ENCODE data around the gene UXS1.

UXS1 gene

DNA sequence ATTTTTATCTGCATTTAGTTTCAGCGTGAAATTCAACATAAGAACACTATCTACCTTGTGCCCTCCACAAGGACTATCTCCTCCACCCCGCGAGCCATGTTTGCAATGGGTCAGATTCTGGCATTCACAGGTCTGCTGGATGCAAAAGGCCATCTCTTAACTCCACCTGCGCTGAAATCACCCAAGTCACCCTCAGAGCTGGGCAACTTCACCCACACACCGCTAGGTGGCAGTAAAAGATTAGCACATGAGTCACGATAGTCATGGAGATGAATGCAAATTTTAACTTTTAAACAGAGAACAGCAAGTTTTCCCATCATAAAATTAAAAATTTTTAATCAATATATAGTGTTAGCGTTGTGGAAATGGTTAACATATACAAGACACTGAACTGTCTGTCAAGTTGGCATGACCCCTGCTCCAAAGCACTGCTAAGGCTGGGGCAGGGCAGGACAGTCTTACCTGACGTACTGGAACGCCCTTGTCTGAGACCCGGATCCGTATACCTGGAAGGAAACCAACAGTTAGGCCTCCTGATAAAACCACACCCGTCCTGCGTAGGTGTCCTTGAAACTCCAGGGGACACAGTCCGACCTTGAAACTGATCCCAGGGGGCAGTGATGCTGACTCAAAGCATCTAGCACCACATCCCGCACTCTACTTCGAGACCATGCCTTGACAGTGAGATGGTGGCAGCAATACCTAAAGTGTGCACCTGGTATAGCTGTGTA is 89.6 kb downstream of the UXS1 start:
- H3K36me3 ChIP-seq (ENCODE audit: control insufficient read depth, insufficient read depth, low read length), result peaks cover 14% of the 10 kb centered on the region
- H3K9me3 ChIP-seq (ENCODE audit: control insufficient read depth, low read length), result no peaks in the 10 kb centered on the region
- WGBS, 2 experiments, result 68% methylated on average over 15 to 16 of the region's 16 CpGs

GRCh38 chr2:106099691-106100090 is 94.4 kb downstream of the UXS1 start:
- no peak overlapping the region for H3K27ac ChIP-seq (ENCODE audit: insufficient read depth, low read depth, low read length, poor library complexity, severe bottlenecking)
- no peaks in the 10 kb centered on the region for H3K9me3 ChIP-seq (ENCODE audit: control insufficient read depth, low read length)
- no peak overlapping the region for H3K4me3 ChIP-seq (ENCODE audit: insufficient read depth, low read depth, low read length)
- no peaks in the 10 kb centered on the region for H3K27me3 ChIP-seq (ENCODE audit: control insufficient read depth, insufficient read depth, low read length, poor library complexity, severe bottlenecking)
- H3K4me1 ChIP-seq (ENCODE audit: control insufficient read depth, insufficient read depth, low read length), result peaks cover 3% of the 10 kb centered on the region
- peaks cover 21% of the 10 kb centered on the region for H3K36me3 ChIP-seq (ENCODE audit: control insufficient read depth, insufficient read depth, low read length)
- 95 to 96% methylated on average over 5 of the region's 5 CpGs for WGBS, 2 experiments

More for the DNA sequence above, 89.6 kb downstream of the UXS1 start:
- peaks cover 4% of the 10 kb centered on the region for H3K4me1 ChIP-seq (ENCODE audit: control insufficient read depth, insufficient read depth, low read length)
- no peaks in the 10 kb centered on the region for H3K27me3 ChIP-seq (ENCODE audit: control insufficient read depth, insufficient read depth, low read length, poor library complexity, severe bottlenecking)
- H3K27ac ChIP-seq (ENCODE audit: insufficient read depth, low read depth, low read length, poor library complexity, severe bottlenecking), result no peak overlapping the region
- H3K4me3 ChIP-seq (ENCODE audit: insufficient read depth, low read depth, low read length), result no peak overlapping the region

GRCh38 chr2:106098664-106099063 is 95.4 kb downstream of the UXS1 start:
- Histone ChIP-seq H3K4me1 (ENCODE audit: control insufficient read depth, insufficient read depth, low read length) (peaks cover 3% of the 10 kb centered on the region), H3K4me3 (ENCODE audit: insufficient read depth, low read depth, low read length) (no peak overlapping the region), H3K9me3 (ENCODE audit: control insufficient read depth, low read length) (no peaks in the 10 kb centered on the region), H3K27ac (ENCODE audit: insufficient read depth, low read depth, low read length, poor library complexity, severe bottlenecking) (no peak overlapping the region), H3K27me3 (ENCODE audit: control insufficient read depth, insufficient read depth, low read length, poor library complexity, severe bottlenecking) (no peaks in the 10 kb centered on the region), H3K36me3 (ENCODE audit: control insufficient read depth, insufficient read depth, low read length) (peaks cover 21% of the 10 kb centered on the region)
- 85% methylated on average over 9 of the region's 9 CpGs for WGBS, 2 experiments

GRCh38 chr2:106098081-106098480 is 96.0 kb downstream of the UXS1 start:
- Histone ChIP-seq H3K4me1 (ENCODE audit: control insufficient read depth, insufficient read depth, low read length) (peaks cover 3% of the 10 kb centered on the region), H3K27ac (ENCODE audit: insufficient read depth, low read depth, low read length, poor library complexity, severe bottlenecking) (no peak overlapping the region), H3K9me3 (ENCODE audit: control insufficient read depth, low read length) (no peaks in the 10 kb centered on the region), H3K36me3 (ENCODE audit: control insufficient read depth, insufficient read depth, low read length) (peaks cover 21% of the 10 kb centered on the region), H3K4me3 (ENCODE audit: insufficient read depth, low read depth, low read length) (no peak overlapping the region), H3K27me3 (ENCODE audit: control insufficient read depth, insufficient read depth, low read length, poor library complexity, severe bottlenecking) (no peaks in the 10 kb centered on the region)
- WGBS, 2 experiments, result 75 to 77% methylated on average over 3 of the region's 3 CpGs

DNA sequence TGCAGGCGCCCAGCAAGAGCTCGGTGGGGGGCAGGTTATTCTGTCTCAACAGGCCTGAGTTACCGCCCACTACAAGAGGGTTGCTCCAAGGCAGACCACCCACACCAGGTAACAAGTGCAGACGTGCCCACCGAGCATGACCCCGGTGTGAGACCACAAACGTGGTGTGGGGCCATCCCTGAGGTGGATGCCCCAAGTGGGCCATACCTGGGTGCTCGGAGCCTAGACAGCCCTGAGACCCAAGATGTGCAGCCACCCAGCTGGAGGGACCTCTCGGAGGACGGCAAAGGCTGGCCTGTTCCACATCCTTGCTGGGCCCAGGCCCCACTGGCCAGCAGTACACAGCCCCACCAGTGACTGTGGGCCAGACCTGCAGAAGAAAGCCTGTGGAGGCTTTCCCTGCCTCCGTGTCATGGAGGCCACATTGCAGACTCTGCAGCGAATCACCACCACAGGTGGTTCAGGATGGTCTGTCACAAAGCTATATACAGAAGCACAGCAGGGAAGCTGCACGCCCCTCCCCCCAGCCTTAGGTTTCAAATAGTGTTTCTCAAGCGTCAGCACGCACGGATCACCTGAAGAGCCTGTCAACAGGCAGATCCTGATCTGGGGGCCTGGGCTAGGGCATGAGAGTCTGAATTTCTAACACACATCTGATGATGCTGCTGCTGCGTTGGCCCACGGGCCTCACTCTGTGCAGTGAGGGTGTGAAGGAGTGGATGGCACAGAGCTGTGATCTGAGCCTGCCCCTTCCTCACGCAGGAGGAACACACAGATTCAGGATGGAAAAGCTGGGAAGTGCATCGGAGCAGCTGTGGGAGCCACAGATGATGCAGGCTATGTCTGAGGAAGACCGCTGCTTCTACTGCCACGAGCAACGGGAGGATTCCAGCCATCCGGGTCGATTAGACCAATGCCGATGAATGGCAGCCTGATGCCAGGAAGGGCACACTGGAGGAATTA is 96.8 kb downstream of the UXS1 start:
- WGBS, 2 experiments, result 92% methylated on average over 26 of the region's 26 CpGs
- Histone ChIP-seq H3K4me3 (ENCODE audit: insufficient read depth, low read depth, low read length) (no peak overlapping the region), H3K4me1 (ENCODE audit: control insufficient read depth, insufficient read depth, low read length) (peaks cover 3% of the 10 kb centered on the region), H3K9me3 (ENCODE audit: control insufficient read depth, low read length) (no peaks in the 10 kb centered on the region), H3K27me3 (ENCODE audit: control insufficient read depth, insufficient read depth, low read length, poor library complexity, severe bottlenecking) (no peaks in the 10 kb centered on the region), H3K36me3 (ENCODE audit: control insufficient read depth, insufficient read depth, low read length) (peaks cover 21% of the 10 kb centered on the region), H3K27ac (ENCODE audit: insufficient read depth, low read depth, low read length, poor library complexity, severe bottlenecking) (no peak overlapping the region)

DNA sequence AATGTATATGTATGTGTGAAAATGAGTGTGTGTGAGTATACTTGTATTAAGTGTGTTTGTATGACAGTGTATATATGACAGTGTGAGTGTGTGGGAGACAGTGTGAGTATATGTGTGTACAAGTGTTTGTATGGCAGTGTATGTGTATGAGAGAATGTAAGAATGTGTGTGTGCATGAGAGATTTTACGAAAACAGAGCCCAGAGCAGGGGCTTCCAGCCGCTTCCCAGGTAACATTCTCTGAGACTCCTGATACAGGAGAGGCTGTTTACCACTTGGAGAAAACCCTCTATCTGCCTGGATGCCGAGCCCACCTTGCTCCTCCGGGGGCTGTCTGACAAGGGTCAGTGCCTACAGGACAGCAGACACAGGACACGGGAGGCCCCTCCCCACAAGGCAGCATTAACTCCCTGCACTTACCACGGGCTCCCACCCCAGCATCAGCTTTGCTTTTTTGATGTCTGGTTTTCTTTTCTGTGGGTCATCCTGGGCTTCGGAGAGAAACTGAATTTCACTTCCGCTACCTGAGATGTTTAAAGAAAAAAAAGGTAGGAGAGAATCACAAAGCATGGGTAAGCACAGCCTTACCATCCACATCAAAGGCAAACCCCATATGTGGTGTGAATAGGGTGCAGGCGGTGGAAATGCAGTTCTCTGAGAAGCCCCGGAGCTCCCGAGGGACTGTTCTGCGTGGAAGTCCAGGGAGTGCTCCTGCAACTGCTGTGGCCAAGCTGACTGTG is 97.6 kb downstream of the UXS1 start:
- H3K27ac ChIP-seq (ENCODE audit: insufficient read depth, low read depth, low read length, poor library complexity, severe bottlenecking), result no peak overlapping the region
- peaks cover 21% of the 10 kb centered on the region for H3K36me3 ChIP-seq (ENCODE audit: control insufficient read depth, insufficient read depth, low read length)
- H3K9me3 ChIP-seq (ENCODE audit: control insufficient read depth, low read length), result no peaks in the 10 kb centered on the region
- WGBS, 2 experiments, result 94 to 95% methylated on average over 12 of the region's 12 CpGs
- H3K27me3 ChIP-seq (ENCODE audit: control insufficient read depth, insufficient read depth, low read length, poor library complexity, severe bottlenecking), result no peaks in the 10 kb centered on the region
- no peak overlapping the region for H3K4me3 ChIP-seq (ENCODE audit: insufficient read depth, low read depth, low read length)
- H3K4me1 ChIP-seq (ENCODE audit: control insufficient read depth, insufficient read depth, low read length), result peaks cover 3% of the 10 kb centered on the region

- Histone ChIP-seq H3K27me3 (ENCODE audit: control insufficient read depth, insufficient read depth, low read length, poor library complexity, severe bottlenecking) (no peaks in the 10 kb centered on the region), H3K4me3 (ENCODE audit: insufficient read depth, low read depth, low read length) (no peak overlapping the region), H3K4me1 (ENCODE audit: control insufficient read depth, insufficient read depth, low read length) (peaks cover 3% of the 10 kb centered on the region), H3K27ac (ENCODE audit: insufficient read depth, low read depth, low read length, poor library complexity, severe bottlenecking) (no peak overlapping the region), H3K36me3 (ENCODE audit: control insufficient read depth, insufficient read depth, low read length) (peaks cover 17% of the 10 kb centered on the region), H3K9me3 (ENCODE audit: control insufficient read depth, low read length) (no peaks in the 10 kb centered on the region)
- WGBS, 2 experiments, result 92 to 94% methylated on average over 21 of the region's 21 CpGs
Observed at GRCh38 chr2:106095478-106096298, 98.4 kb downstream of the UXS1 start.

- H3K36me3 ChIP-seq (ENCODE audit: control insufficient read depth, insufficient read depth, low read length), result peaks cover 10% of the 10 kb centered on the region
- no peak overlapping the region for H3K27ac ChIP-seq (ENCODE audit: insufficient read depth, low read depth, low read length, poor library complexity, severe bottlenecking)
- no peaks in the 10 kb centered on the region for H3K9me3 ChIP-seq (ENCODE audit: control insufficient read depth, low read length)
- no peak overlapping the region for H3K4me3 ChIP-seq (ENCODE audit: insufficient read depth, low read depth, low read length)
- H3K4me1 ChIP-seq (ENCODE audit: control insufficient read depth, insufficient read depth, low read length), result peaks cover 3% of the 10 kb centered on the region
- no peaks in the 10 kb centered on the region for H3K27me3 ChIP-seq (ENCODE audit: control insufficient read depth, insufficient read depth, low read length, poor library complexity, severe bottlenecking)
- WGBS, 2 experiments, result 92 to 96% methylated on average over 13 of the region's 13 CpGs
Observed at GRCh38 chr2:106094131-106094841, 99.8 kb downstream of the UXS1 start.
